GM23338 (cell line): ENCODE data around the gene GUCY1B1. TPM values are rescaled to one million over a fixed set of nuclear protein-coding genes. Genes with fewer than 3 reads are reported as not detected.
A peak's percentile ranks its signal among the peaks of the same experiment; 100 is the strongest.

ENCODE experiments used
- ATAC-seq: fragments of 200-7000 bp; cut with Tn5 transposase; 3 replicates; pipeline ENCODE4 v1.9.1; 2020
- DNase-seq: peaks from one replicate; pipeline ENCODE4 v3.0.0-alpha.2; 2015; ENCODE audit warnings: low spot score
- H2AFZ ChIP-seq: fragments of 200-600 bp; sonication (generic); 2 replicates; pipeline ENCODE4 v1.8.0; 2016; ENCODE audit warnings: antibody characterized with exemption, mild to moderate bottlenecking, moderate library complexity
- H3F3A ChIP-seq: fragments of 200-600 bp; sonication (generic); replicated peaks from 2 replicates; pipeline ENCODE4 v1.8.0; 2017; ENCODE audit warnings: antibody characterized with exemption, mixed run types, low read depth
- H3K27ac ChIP-seq: fragments of 200-600 bp; sonication (generic); 2 replicates; pipeline ENCODE4 v1.6.1; 2016; ENCODE audit warnings: low read depth
- H3K27me3 ChIP-seq: fragments of 200-600 bp; sonication (generic); 2 replicates; pipeline ENCODE4 v1.8.0; 2016; ENCODE audit warnings: mild to moderate bottlenecking, mixed run types, moderate library complexity; ENCODE audit not compliant: insufficient read depth
- H3K36me3 ChIP-seq: fragments of 200-600 bp; sonication (generic); 2 replicates; pipeline ENCODE4 v1.8.0; 2016; ENCODE audit warnings: mild to moderate bottlenecking; ENCODE audit not compliant: insufficient read depth
- H3K4me1 ChIP-seq: fragments of 200-600 bp; sonication (generic); 2 replicates; pipeline ENCODE4 v1.8.0; 2016; ENCODE audit warnings: mild to moderate bottlenecking, moderate library complexity; ENCODE audit not compliant: insufficient read depth
- H3K4me2 ChIP-seq: fragments of 200-600 bp; sonication (generic); 2 replicates; pipeline ENCODE4 v1.7.1; 2017; ENCODE audit warnings: mixed run types
- H3K4me3 ChIP-seq: fragments of 200-600 bp; sonication (generic); 2 replicates; pipeline ENCODE4 v1.6.1; 2016; ENCODE audit warnings: mixed run types
- H3K79me2 ChIP-seq: fragments of 200-600 bp; sonication (generic); replicated peaks from 2 replicates; pipeline ENCODE4 v1.8.0; 2017; ENCODE audit warnings: mild to moderate bottlenecking; ENCODE audit not compliant: insufficient read depth
- H3K9me2 ChIP-seq: fragments of 200-600 bp; sonication (generic); 2 replicates; pipeline ENCODE4 v1.8.0; 2017; ENCODE audit not compliant: insufficient read depth
- H4K20me1 ChIP-seq: fragments of 200-600 bp; sonication (generic); replicated peaks from 2 replicates; pipeline ENCODE4 v1.8.0; 2017; ENCODE audit warnings: mild to moderate bottlenecking; ENCODE audit not compliant: insufficient read depth
- H3K27ac Mint-ChIP-seq: 2 replicates; pipeline ENCODE4 v1.8.0; 2020; ENCODE audit warnings: inconsistent platforms, mild to moderate bottlenecking, moderate library complexity, mixed read lengths
- H3K27me3 Mint-ChIP-seq: 3 replicates; pipeline ENCODE4 v1.8.0; 2022; ENCODE audit warnings: low read depth, mild to moderate bottlenecking, moderate library complexity, mixed read lengths, inconsistent platforms; ENCODE audit not compliant: insufficient read depth, poor library complexity
- H3K36me3 Mint-ChIP-seq: 3 replicates; pipeline ENCODE4 v1.8.0; 2021; ENCODE audit warnings: low read depth, mild to moderate bottlenecking, inconsistent platforms, moderate library complexity, mixed read lengths
- H3K4me1 Mint-ChIP-seq: 3 replicates; pipeline ENCODE4 v1.8.0; 2020; ENCODE audit warnings: mild to moderate bottlenecking, inconsistent platforms, mixed read lengths
- H3K4me3 Mint-ChIP-seq: 3 replicates; pipeline ENCODE4 v1.8.0; 2021; ENCODE audit warnings: moderate library complexity, mild to moderate bottlenecking, inconsistent platforms, mixed read lengths
- H3K9me3 Mint-ChIP-seq: 3 replicates; pipeline ENCODE4 v1.8.0; 2020; ENCODE audit warnings: moderate library complexity, mild to moderate bottlenecking, inconsistent platforms, mixed read lengths
- CTCF ChIP-seq, 2 experiments: fragments of 200-600 bp in 1 of 2; sonication (generic) in 1 of 2; conservative IDR thresholded peaks; 2 replicates each; pipeline versions ENCODE4 v1.5.1 to v1.6.1; 2016 to 2017; ENCODE audit warnings: antibody characterized with exemption in 2 of 2, low read depth in 2 of 2, mild to moderate bottlenecking in 2 of 2, moderate library complexity in 1 of 2
- ETS1 ChIP-seq: IDR thresholded peaks from 2 replicates; pipeline ENCODE4 v1.6.1; 2016; ENCODE audit warnings: antibody characterized with exemption
- JUNB ChIP-seq: IDR thresholded peaks from one replicate; pipeline ENCODE4 v1.6.1; 2016; ENCODE audit warnings: antibody characterized with exemption; ENCODE audit not compliant: unreplicated experiment
- POLR2AphosphoS5 ChIP-seq: IDR thresholded peaks from 2 replicates; pipeline ENCODE4 v1.6.1; 2016; ENCODE audit warnings: antibody characterized with exemption, low read depth
- REST ChIP-seq: IDR thresholded peaks from one replicate; pipeline ENCODE4 v1.6.1; 2018; ENCODE audit warnings: antibody characterized with exemption; ENCODE audit not compliant: unreplicated experiment
- STAT1 ChIP-seq: IDR thresholded peaks from one replicate; pipeline ENCODE4 v1.6.1; 2016; ENCODE audit warnings: antibody characterized with exemption; ENCODE audit not compliant: unreplicated experiment
- ZNF331 ChIP-seq: fragments of 250-450 bp; sonication (Bioruptor Pico); IDR thresholded peaks from 2 replicates; pipeline ENCODE4 v1.5.0; 2020; ENCODE audit warnings: low read depth, mild to moderate bottlenecking, moderate library complexity
- long read RNA-seq: library from polyadenylated mRNA; unstranded; transcript quantifications from one replicate; pipeline ENCODE4 v2.0.0, GENCODE V29; 2020; ENCODE audit not compliant: unreplicated experiment
- polyA plus RNA-seq: library from polyadenylated mRNA; unstranded; fragments of >200 nt; fragmentation: Nextera tagmentation; extraction: Ambion mirVana; gene quantifications from 2 replicates; pipeline ENCODE4 v1.2.1, GENCODE V29; 2016
- total RNA-seq: library from RNA; depleted of rRNA; stranded (reverse); fragments of >200 nt; shearing (Covaris generic); gene quantifications from 2 replicates; pipeline ENCODE4 v1.2.3, GENCODE V29; 2014; rRNA removed

The GUCY1B1 gene
- total RNA-seq, result 4.3 TPM in 2 replicates
- polyA plus RNA-seq, result 2.3 and 2.6 TPM in 2 replicates
- long read RNA-seq, result 0 reads

- TF ChIP-seq ZNF331 (no peak), CTCF (conservative IDR thresholded peaks at IDR 0.05; ENCODE audit: low read depth in 2 of 2) (peak in 1 of 2 experiments; percentile 18; a peak in 2 of 4 replicates), POLR2AphosphoS5 (0 out of 2 replicates have a peak, but pooled peaks have one; percentile 26), REST (no peak), JUNB (no peak)
- Histone ChIP-seq H3K27ac (no peak within 1 kb of the TSS), H3K4me3 (peak within 1 kb of the TSS; percentile 65), H3K27me3 (peaks cover 31% of the 10 kb centered on the region), H3K4me2 (peak within 1 kb of the TSS; percentile 85), H3K4me1 (0 out of 2 replicates have a peak, but pooled peaks cover 4% of the 10 kb centered on the region), H3K36me3 (no peaks in the 10 kb centered on the region), H4K20me1 (no peaks in the 10 kb centered on the region), H2AFZ (peak within 1 kb of the TSS; percentile 92), H3K79me2 (no peaks in the 10 kb centered on the region), H3F3A (no peaks in the 10 kb centered on the region), H3K9me2 (no peaks in the 10 kb centered on the region; the same call in 1 of the 2 replicates)
- Mint-ChIP-seq H3K27ac (no peak within 1 kb of the TSS), H3K36me3 (no peaks in the 10 kb centered on the region), H3K9me3 (no peaks in the 10 kb centered on the region; the same call in 1 of the 3 replicates), H3K4me3 (peak within 1 kb of the TSS; percentile 72), H3K27me3 (peaks cover 10% of the 10 kb centered on the region), H3K4me1 (peaks cover 9% of the 10 kb centered on the region)
- DNase-seq, result peak; percentile 95
- peak; percentile 92 for ATAC-seq
These were observed at the start of gene GUCY1B1 for GRCh38 chr4:155758481-155759371. GUCY1B1 (plus strand) TSS chr4:155759021; CDS start chr4:155759141, 120 bp downstream.

GRCh38 chr4:155709918-155710317 is 48.9 kb upstream of the GUCY1B1 start:
- DNase-seq, result no peak
- Histone ChIP-seq H2AFZ (no peak overlapping the region), H3K27ac (no peak overlapping the region)
- TF ChIP-seq REST (no peak), ZNF331 (no peak), STAT1 (no peak), ETS1 (no peak)

More at GRCh38 chr4:155709918-155710317, 48.9 kb upstream of the GUCY1B1 start:
- ATAC-seq, result no peak
- H3K9me2 ChIP-seq, result peaks cover 5% of the 10 kb centered on the region
- no peaks in the 10 kb centered on the region for H3K79me2 ChIP-seq
- H3K9me3 Mint-ChIP-seq, result no peaks in the 10 kb centered on the region
- no peak overlapping the region for H3K4me3 ChIP-seq
- no peak overlapping the region for H3K27ac Mint-ChIP-seq
- peaks cover 2% of the 10 kb centered on the region for H3K27me3 Mint-ChIP-seq
- no peaks in the 10 kb centered on the region for H3K4me1 ChIP-seq
- no peak overlapping the region for H3K4me2 ChIP-seq
- H3K36me3 Mint-ChIP-seq, result no peaks in the 10 kb centered on the region
- H3F3A ChIP-seq, result no peaks in the 10 kb centered on the region
- no peaks in the 10 kb centered on the region for H3K36me3 ChIP-seq
- peaks cover 6% of the 10 kb centered on the region; the same call in 2 of the 3 replicates for H3K4me1 Mint-ChIP-seq
- H3K4me3 Mint-ChIP-seq, result no peak overlapping the region
- H3K27me3 ChIP-seq, result no peaks in the 10 kb centered on the region
- H4K20me1 ChIP-seq, result no peaks in the 10 kb centered on the region
